Thyroid gland (tissue), 4 donors: ENCODE data around the gene ADAMTS20.
A peak's percentile ranks its signal among the peaks of the same experiment; 100 is the strongest.

Experiments
- CTCF ChIP-seq, 6 experiments: fragments of 200-600 bp in 3 of 6; fragments of 450-650 bp in 3 of 6; sonication (generic) in 3 of 6; IDR thresholded peaks; one replicate each; pipeline ENCODE4 v1.5.1; 2016 to 2019; ENCODE audit warnings: antibody characterized with exemption in 6 of 6, mild to moderate bottlenecking in 2 of 6, inconsistent platforms in 1 of 6, moderate library complexity in 1 of 6
- POLR2A ChIP-seq, 2 donors: fragments of 450-650 bp; IDR thresholded peaks; one replicate each; pipeline ENCODE4 v1.6.1; 2017; ENCODE audit warnings: antibody characterized with exemption in 2 of 2, mild to moderate bottlenecking in 2 of 2, moderate library complexity in 1 of 2

DNA sequence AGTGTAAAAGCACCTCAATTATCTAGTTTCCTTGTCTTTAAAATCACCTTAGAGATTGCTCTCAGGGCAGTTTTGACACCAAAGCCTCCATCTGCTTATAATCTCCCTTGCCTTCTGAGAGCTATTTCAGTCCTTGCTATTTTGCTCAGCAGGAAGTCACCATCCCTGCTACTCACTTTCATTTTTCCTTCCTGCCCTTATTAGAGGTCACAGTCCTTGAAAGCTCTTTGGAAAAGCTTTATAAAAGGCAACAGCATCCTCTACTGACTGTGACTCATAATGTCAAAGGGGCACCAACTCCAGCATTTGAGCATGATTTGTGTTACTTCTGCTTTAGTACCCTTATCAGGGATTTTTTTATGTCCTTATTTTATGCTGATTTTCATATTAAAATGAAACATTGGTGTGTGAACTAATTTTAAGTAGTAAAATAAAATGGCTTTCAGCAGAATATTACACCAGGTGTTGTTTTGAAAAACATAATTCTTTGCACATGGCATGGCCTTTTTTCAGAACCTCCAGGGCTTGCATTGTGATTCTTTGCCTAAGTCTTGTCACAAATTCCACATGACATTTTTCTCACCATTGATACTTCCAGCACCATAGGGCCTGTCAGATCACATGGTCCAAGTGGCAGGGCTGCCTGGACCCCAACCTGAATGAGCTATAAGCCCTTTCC is 213.0 kb downstream of the ADAMTS20 start:
- TF ChIP-seq CTCF (IDR thresholded peaks at IDR 0.05) (peak in 4 of 6 experiments; percentile 57 to 85 (median 68)), POLR2A (IDR thresholded peaks at IDR 0.05) (no peak)
